Measurements from ENCODE around the gene SLC1A3.

GRCh38 chr5:36648426-36648825, 42.0 kb downstream of the SLC1A3 start:
- TF ChIP-seq, protein P1, sequence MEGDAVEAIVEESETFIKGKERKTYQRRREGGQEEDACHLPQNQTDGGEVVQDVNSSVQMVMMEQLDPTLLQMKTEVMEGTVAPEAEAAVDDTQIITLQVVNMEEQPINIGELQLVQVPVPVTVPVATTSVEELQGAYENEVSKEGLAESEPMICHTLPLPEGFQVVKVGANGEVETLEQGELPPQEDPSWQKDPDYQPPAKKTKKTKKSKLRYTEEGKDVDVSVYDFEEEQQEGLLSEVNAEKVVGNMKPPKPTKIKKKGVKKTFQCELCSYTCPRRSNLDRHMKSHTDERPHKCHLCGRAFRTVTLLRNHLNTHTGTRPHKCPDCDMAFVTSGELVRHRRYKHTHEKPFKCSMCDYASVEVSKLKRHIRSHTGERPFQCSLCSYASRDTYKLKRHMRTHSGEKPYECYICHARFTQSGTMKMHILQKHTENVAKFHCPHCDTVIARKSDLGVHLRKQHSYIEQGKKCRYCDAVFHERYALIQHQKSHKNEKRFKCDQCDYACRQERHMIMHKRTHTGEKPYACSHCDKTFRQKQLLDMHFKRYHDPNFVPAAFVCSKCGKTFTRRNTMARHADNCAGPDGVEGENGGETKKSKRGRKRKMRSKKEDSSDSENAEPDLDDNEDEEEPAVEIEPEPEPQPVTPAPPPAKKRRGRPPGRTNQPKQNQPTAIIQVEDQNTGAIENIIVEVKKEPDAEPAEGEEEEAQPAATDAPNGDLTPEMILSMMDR (IDR thresholded peaks at IDR 0.05) = no peak
- TF ChIP-seq EZH2 (IDR thresholded peaks at IDR 0.05) = no peak
